GM10847 (cell line): Measurements from ENCODE around the gene PRSS21.

Experiments
- POLR2A ChIP-seq: IDR thresholded peaks from 2 replicates; pipeline ENCODE4 v1.6.1; 2011; ENCODE audit not compliant: insufficient read length; ENCODE audit errors: extremely low read depth

Gene PRSS21

DNA sequence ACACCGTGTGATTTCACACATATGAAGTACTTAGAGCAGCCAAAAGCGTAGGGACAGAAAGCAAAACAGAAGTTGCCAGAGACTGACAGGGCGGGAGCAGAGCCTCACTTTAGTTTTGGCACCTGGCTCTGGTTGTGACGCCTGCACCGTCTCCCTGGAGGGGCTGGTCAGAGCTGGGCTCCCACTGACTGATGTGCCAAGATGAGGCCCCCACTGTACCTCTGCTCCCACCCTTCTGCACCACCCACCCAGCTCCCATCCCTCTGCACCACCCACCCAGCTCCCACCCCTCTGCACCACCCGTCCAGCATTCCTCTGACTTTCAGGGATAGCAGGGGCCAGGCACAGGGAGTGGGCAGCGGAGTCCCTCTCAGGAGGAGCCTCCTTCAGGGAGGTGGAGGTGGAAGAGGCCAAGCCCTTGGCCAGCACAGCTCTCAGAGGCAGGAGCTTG, 3.2 kb upstream of the PRSS21 start:
- TF ChIP-seq POLR2A: no peak

DNA sequence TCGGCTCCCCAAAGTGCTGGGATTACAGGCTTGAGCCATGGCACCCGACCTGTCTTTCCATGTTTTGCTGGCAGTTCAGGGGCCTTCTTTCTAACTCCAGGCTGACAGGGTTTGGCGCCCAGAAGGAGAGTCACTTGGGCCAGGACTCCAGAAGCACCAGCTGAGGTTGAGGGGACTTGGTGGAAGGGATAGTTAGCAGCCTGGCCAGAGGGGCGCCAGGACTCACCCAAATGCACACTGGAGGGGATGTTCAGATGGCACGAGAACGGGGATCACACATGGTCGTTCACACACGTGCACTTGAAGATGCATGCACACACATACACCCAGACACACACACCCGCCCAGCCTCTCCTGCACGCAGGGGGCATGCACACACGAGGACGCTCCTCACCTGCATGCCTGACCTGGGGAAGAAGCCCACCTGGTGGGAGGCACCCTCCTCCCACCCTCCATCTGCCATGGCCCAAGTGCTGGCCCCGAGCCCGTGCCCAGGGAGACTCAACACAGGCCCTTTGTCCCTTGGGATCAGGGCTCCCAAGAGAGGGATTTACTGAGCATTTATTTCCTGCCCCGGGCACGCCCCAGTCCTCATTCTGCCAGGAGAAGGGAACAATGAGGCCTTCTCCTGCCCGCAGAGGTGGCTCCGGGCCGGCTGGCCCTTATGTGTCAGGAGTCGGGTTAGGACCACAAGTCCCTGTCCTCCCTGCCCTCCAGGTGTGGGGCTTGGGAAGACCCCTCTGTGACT, 2.3 kb upstream of the PRSS21 start:
- TF ChIP-seq POLR2A: no peak

DNA sequence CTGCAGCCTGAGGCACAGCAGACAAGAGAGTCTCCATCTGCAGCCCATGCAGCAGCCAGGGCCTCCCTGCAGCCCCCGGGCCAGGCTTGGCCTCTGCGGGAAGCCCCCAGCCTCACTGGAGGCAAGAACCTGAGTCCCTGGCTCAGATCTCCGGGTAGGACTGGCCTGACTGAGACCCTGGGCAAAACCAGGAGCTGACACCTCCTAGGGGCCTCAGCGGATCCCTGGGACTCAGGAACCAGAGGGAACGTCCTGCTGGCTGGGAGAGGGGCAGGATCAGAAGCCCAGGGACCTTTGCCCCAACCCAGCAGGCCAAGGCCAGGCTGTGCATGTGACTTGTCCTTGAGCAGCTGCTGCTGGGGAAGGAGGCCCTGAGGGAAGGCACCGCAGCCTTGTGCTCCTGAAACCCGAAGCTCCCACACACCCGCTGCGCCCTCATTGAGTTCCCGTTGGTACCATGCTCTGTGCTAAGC, 1.7 kb upstream of the PRSS21 start:
- no peak for TF ChIP-seq POLR2A

DNA sequence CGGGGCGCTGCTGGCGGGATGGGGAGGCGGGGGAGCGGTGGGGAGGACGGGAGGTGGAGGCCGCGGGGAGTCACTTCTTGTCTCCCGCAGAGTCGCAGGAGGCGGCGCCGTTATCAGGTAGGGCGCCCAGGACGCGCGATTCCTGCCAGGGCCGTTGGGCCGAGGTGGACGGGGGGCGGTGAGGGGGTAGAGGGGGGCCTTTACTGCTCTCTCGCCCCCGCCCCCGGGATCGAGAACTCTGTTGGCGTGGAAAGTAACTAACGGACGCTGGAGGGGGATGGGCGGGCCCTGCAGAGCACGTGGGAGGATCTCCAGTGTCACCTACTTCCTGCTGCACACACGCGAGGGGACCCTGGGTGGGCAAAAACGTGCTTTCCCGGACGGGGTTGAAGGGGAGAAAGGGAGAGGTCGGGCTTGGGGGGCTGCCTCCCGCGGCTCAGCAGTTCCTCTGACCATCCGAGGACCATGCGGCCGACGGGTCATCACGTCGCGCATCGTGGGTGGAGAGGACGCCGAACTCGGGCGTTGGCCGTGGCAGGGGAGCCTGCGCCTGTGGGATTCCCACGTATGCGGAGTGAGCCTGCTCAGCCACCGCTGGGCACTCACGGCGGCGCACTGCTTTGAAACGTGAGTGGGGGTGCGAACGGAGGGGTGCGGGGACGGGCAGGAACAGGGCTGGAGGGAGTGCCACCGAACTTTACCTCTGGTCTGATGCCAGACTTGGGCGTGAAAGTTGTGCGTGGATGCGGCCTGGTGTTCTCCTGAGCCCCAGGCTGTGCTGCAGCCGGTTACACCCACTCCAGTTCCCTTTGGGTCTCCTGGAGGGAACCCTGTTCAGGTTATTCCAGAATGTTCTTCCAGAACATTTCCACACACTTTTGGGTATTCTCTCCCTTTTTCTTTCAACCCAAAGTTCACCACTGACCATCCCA, 569 bp downstream of the PRSS21 start:
- no peak for TF ChIP-seq POLR2A

DNA sequence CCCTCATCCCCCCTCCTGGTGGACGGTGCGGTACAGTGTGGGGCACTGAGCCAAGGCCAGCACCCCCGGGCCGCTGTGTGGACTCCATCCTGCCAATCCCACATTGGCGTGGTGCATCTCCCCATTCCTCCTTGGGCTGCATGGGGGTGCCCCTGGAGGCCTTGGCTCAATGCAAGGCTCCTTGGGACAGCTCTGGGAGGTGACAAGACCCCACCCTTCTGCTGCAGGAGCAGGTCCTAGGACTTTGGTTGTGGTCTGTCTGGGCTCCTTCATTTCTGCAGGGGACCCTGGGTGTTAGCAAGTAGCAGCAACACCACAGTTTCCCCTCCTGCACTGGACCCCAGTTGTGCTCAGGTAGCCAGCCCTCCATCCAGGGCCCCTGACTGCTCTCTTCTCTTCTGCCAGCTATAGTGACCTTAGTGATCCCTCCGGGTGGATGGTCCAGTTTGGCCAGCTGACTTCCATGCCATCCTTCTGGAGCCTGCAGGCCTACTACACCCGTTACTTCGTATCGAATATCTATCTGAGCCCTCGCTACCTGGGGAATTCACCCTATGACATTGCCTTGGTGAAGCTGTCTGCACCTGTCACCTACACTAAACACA, 1.3 kb downstream of the PRSS21 start:
- no peak for TF ChIP-seq POLR2A

DNA sequence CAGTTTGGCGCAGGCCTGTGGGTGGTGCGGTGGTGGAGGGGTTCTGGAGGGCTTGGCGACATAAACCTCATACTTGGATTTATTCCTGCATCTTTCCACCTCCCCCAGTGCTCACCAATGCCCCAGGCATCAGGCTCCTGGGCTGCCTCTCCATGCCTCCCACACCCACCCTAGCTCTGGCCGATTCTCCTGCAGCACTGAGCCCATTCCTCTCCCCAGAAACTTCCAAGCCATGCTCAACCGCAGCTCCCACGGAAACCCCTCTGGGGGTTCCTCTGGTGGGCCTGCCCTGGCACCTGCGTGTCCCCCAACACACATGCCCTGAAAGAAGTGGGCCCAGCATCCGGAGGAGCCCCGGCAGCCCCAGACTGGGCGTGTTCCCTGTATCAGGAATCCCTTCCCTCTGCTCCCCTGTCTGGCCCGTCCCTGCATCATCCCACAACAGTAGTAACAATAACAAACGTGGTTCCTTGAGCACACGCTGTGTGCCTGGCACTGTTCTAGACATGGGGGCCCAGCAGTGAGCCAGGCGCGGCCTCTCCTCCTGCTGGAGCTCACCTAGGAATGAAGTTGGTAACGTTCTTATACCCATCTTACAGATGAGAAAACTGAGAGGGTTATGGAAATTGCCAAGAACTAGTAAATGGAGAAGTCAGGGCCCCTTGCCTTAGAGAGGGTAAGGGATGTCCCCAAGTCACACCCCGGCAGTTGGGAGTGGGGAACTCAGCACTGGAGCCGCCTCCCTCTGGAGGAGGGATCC, 2.3 kb downstream of the PRSS21 start:
- no peak for TF ChIP-seq POLR2A

DNA sequence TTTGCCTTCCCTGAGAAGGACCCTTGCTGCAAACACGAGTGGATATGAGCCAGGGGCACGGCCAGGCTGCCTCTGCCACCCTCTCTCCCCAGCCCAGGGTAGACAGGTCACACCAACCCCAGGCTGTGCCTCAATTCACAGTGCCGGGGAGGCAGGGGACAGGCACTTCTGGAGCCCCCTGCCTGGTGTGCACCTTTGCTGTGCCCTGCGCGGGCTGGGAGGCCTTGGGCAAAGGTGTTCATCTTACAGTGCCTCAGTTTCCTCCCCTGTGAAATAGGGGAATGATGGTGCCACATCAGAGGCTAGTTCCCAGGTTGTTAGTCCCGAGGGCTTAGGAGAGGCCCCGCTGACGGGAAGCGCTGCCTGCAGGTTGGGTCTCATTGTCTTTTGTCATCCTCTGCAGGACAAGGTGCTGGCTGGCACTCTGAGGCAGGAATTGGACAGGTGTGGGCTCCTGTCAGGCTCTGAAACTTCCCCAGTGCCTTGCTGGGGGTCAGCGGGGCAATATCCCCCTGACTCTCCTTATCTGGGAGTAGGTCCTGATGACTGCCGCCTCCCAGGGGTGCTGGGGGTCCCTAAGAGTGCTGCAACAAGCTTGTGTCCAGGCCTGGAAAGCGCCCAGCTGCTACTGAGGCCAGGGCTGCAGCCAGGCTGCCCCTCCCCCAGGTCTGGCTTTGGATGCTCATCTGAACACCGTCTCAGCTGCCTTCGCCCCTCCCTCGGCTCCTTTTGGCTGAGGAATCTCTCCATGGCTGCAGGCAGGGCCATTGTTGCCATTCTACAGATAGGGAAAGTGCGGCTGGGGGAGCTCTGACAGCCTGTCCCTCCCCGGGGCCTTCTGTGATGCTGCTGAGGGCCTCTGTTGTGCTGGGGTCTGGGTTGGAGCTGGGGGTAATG, 3.1 kb downstream of the PRSS21 start:
- TF ChIP-seq POLR2A: no peak

DNA sequence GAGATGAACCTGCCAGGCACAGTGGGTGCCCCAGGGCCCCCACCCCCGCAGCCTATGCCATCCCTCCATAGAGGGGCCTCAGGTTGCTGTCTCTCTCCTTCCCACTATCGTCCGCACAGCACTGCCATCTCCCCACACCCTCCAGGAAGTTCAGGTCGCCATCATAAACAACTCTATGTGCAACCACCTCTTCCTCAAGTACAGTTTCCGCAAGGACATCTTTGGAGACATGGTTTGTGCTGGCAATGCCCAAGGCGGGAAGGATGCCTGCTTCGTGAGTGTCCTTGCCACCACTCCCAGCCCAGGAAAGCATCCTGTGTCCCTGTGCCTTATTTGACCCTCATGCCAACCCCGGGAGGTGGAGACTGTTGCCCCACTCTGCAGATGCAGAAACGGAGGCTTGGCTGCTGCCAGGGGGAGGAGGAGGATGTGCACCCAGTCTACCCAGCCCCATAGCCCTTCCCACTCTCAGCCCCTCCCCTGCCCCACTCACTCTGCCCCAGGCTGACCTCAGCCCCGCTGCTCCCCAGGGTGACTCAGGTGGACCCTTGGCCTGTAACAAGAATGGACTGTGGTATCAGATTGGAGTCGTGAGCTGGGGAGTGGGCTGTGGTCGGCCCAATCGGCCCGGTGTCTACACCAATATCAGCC, 3.9 kb downstream of the PRSS21 start:
- TF ChIP-seq POLR2A: no peak

DNA sequence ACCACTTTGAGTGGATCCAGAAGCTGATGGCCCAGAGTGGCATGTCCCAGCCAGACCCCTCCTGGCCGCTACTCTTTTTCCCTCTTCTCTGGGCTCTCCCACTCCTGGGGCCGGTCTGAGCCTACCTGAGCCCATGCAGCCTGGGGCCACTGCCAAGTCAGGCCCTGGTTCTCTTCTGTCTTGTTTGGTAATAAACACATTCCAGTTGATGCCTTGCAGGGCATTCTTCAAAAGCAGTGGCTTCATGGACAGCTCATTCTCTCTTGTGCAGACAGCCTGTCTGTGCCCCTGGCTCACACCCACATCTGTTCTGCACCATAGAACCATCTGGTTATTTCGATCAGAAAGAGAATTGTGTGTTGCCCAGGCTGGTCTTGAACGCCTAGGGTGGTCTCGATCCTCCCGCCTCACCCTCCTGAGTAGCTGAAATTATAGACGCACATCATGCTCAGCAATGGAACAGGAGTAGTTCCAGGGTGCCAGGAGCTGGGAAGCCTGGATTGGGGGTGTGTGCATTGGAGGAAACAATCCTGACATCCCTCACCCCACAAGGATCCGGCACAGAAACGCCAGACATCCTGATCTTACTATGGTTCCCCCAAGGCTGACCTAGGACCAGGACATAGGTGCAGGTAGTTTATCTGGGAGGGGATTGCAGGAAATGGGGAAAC, 4.6 kb downstream of the PRSS21 start:
- no peak for TF ChIP-seq POLR2A

DNA sequence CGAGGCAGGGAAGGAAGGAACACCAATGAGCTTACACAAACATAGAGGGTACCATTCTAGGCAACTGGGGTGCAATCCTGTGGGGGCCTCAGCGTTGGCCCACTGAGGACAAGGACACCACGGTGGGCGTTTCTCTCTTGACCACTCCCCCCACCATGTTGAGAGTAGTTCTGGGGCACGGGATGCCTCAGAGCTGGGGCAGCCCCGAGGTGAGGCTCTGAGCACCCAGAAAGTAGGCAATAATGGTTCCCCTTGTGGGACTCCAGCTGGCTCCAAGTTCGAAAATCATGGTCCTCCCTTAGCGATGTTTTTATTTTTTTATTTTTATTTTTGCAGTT, 5.1 kb downstream of the PRSS21 start:
- TF ChIP-seq POLR2A: no peak

DNA sequence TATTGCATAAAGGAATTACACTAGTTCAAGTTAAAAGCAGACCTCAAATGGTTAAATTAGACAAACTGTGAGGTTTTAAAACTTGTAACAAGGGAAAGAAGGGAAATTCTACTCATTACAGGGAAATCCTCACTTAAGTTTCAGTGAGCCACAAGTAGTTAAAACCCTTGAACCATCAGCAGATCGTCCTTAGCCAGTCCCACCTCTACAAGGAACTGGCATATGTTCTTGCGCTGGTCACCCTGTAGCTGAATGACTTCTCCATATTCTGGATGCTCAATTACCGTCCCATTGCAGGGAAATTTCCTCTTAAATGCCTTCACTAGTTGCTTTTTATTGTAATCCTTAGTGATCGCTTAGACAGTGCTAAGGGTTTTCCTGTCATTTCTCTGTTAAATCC, 5.5 kb downstream of the PRSS21 start:
- TF ChIP-seq POLR2A: no peak

DNA sequence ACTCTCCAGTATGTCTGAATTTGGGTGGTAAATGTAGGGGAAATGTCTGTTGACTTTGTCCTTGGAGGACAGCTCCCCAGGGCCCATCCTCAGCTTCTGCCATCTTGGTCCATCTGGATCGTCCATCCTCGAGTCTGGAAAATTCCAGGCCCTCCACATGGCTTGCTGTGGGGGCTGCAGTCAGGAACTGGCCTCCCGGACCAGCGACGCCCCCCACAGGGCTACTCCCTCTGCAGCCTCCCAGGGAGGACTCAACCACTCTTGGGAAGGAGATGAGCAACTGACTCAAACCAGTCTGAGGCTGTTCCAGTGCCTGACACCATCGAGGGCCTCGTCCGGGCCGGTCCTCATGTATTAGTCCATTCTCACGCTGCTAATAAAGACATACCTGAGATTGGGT, 7.6 kb downstream of the PRSS21 start:
- TF ChIP-seq POLR2A: no peak
